Inflammatory macrophage (primary cell): ENCODE results near the gene HEPACAM2.
A peak's percentile ranks its signal among the peaks of the same experiment; 100 is the strongest.

Source experiments
- DNase-seq, 2 donors: peaks; one replicate each; pipeline ENCODE4 v3.0.0-alpha.2; 2020 to 2022

HEPACAM2 gene

GRCh38 chr7:93202594-93203250, 23.5 kb downstream of the HEPACAM2 start:
- DNase-seq: peak; percentile 60 to 63

- no peak for DNase-seq
Observed at GRCh38 chr7:93198472-93198871, 27.8 kb downstream of the HEPACAM2 start.

GRCh38 chr7:93196336-93196735, 29.9 kb downstream of the HEPACAM2 start:
- peak; percentile 48 to 57 for DNase-seq

- peak; percentile 45 to 58 for DNase-seq
Observed at GRCh38 chr7:93194386-93194785, 31.9 kb downstream of the HEPACAM2 start.

- no peak for DNase-seq
Observed at GRCh38 chr7:93188870-93189634, 37.2 kb downstream of the HEPACAM2 start.

- peak in 1 of 2 donors; percentile 17 for DNase-seq
Observed at GRCh38 chr7:93185303-93186027, 40.8 kb downstream of the HEPACAM2 start.

- DNase-seq: no peak
Observed at GRCh38 chr7:93179173-93179572, 47.1 kb downstream of the HEPACAM2 start.

- peak; percentile 40 to 56 for DNase-seq
Observed at GRCh38 chr7:93178213-93178612, 48.1 kb downstream of the HEPACAM2 start.

- peak in 1 of 2 donors; percentile 48 for DNase-seq
Observed at GRCh38 chr7:93176992-93177580, 49.2 kb downstream of the HEPACAM2 start.

- no peak for DNase-seq
Observed at GRCh38 chr7:93175219-93175618, 51.0 kb downstream of the HEPACAM2 start.

- no peak for DNase-seq
Observed at GRCh38 chr7:93172683-93173082, 53.6 kb downstream of the HEPACAM2 start.

GRCh38 chr7:93171606-93172226, 54.6 kb downstream of the HEPACAM2 start:
- peak in 1 of 2 donors; percentile 19 for DNase-seq

GRCh38 chr7:93165447-93165846, 60.8 kb downstream of the HEPACAM2 start:
- peak in 1 of 2 donors; percentile 22 for DNase-seq

GRCh38 chr7:93164766-93165165, 61.5 kb downstream of the HEPACAM2 start:
- no peak for DNase-seq

- DNase-seq: no peak
Observed at GRCh38 chr7:93161181-93161762, 65.0 kb downstream of the HEPACAM2 start.

GRCh38 chr7:93160410-93160809, 65.9 kb downstream of the HEPACAM2 start:
- DNase-seq: no peak

- no peak for DNase-seq
Observed at GRCh38 chr7:93159490-93159889, 66.8 kb downstream of the HEPACAM2 start.

GRCh38 chr7:93156884-93157283, 69.4 kb downstream of the HEPACAM2 start:
- no peak for DNase-seq

GRCh38 chr7:93150200-93150835, 76.0 kb downstream of the HEPACAM2 start:
- peak; percentile 53 to 56 for DNase-seq

GRCh38 chr7:93148727-93149126, 77.5 kb downstream of the HEPACAM2 start:
- no peak for DNase-seq

- DNase-seq: peak; percentile 42 to 46
Observed at GRCh38 chr7:93148144-93148543, 78.1 kb downstream of the HEPACAM2 start, which contains the start of gene SAMD9L. TSS of gene SAMD9L (minus strand) at chr7:93148385. CDS start at chr7:93135971, 12,414 bp downstream.
